GM21526 (cell line): ENCODE results near the gene MYOZ2.

ENCODE experiments used
- ATAC-seq: cut with Tn5 transposase; IDR thresholded peaks from one replicate; pipeline ENCODE4 v1.9.1; 2021; ENCODE audit warnings: moderate library complexity; ENCODE audit not compliant: unreplicated experiment, low FRiP score

Gene MYOZ2

GRCh38 chr4:119189638-119190037 lies 54.0 kb downstream of the MYOZ2 start:
- ATAC-seq: no peak

- no peak for ATAC-seq
Observed at GRCh38 chr4:119190354-119190753, 54.7 kb downstream of the MYOZ2 start.

GRCh38 chr4:119191505-119191904 lies 55.9 kb downstream of the MYOZ2 start:
- ATAC-seq: no peak

- no peak for ATAC-seq
Observed at GRCh38 chr4:119197772-119198212, 62.2 kb downstream of the MYOZ2 start.

GRCh38 chr4:119204916-119205315 lies 69.3 kb downstream of the MYOZ2 start:
- ATAC-seq: no peak

GRCh38 chr4:119205690-119206089 lies 70.1 kb downstream of the MYOZ2 start:
- no peak for ATAC-seq

- ATAC-seq: no peak
Observed at GRCh38 chr4:119206178-119206577, 70.5 kb downstream of the MYOZ2 start.

- no peak for ATAC-seq
Observed at GRCh38 chr4:119207051-119207450, 71.4 kb downstream of the MYOZ2 start.

GRCh38 chr4:119209077-119209476 lies 73.4 kb downstream of the MYOZ2 start:
- no peak for ATAC-seq

- no peak for ATAC-seq
Observed at GRCh38 chr4:119209586-119209985, 74.0 kb downstream of the MYOZ2 start.

GRCh38 chr4:119210775-119211174 lies 75.1 kb downstream of the MYOZ2 start:
- no peak for ATAC-seq

GRCh38 chr4:119211867-119212233 lies 76.2 kb downstream of the MYOZ2 start:
- ATAC-seq: peak; percentile 26

GRCh38 chr4:119212234-119212963 lies 76.8 kb downstream of the MYOZ2 start, which contains the start of gene USP53:
Gene USP53, plus strand, starts transcription at chr4:119212713. Its CDS starts 27,047 bp downstream, at chr4:119239760.
- ATAC-seq: peak; percentile 96

GRCh38 chr4:119212964-119213606 lies 77.5 kb downstream of the MYOZ2 start:
- peak; percentile 57 for ATAC-seq

- ATAC-seq: no peak
Observed at GRCh38 chr4:119218093-119218492, 82.5 kb downstream of the MYOZ2 start.

- no peak for ATAC-seq
Observed at GRCh38 chr4:119221412-119221811, 85.8 kb downstream of the MYOZ2 start.

GRCh38 chr4:119227690-119228089 lies 92.1 kb downstream of the MYOZ2 start:
- ATAC-seq: no peak

GRCh38 chr4:119228406-119228805 lies 92.8 kb downstream of the MYOZ2 start:
- ATAC-seq: no peak

- ATAC-seq: no peak
Observed at GRCh38 chr4:119229908-119230687, 94.5 kb downstream of the MYOZ2 start.

- ATAC-seq: no peak
Observed at GRCh38 chr4:119231491-119231890, 95.9 kb downstream of the MYOZ2 start.

GRCh38 chr4:119232286-119232685 lies 96.7 kb downstream of the MYOZ2 start:
- ATAC-seq: no peak
